K562 (cell line): Measurements from ENCODE around the gene NECAB3. TPM values are rescaled to one million over a fixed set of nuclear protein-coding genes. Genes with fewer than 3 reads are reported as not detected.

Experiments
- CBFA2T2 ChIP-seq: fragments of 450-650 bp; conservative IDR thresholded peaks from 2 replicates; pipeline ENCODE4 v1.6.1; 2017; ENCODE audit warnings: mild to moderate bottlenecking
- CEBPB ChIP-seq: fragments of 450-650 bp; IDR thresholded peaks from 2 replicates; pipeline ENCODE4 v1.6.1; 2016; ENCODE audit warnings: missing genetic modification characterization, missing compliant biosample characterization
- CEBPG ChIP-seq, 3 experiments: fragments of 200-800 bp in 1 of 3; sonication (Bioruptor generic) in 1 of 3; sonication (generic) in 1 of 3; formaldehyde crosslinking in 1 of 3; IDR thresholded peaks in 2 of 3; conservative IDR thresholded peaks in 1 of 3; 2 replicates each; pipeline versions ENCODE4 v1.6.1 to v1.8.0; 2016 to 2022; ENCODE audit warnings: missing compliant biosample characterization in 2 of 3, missing genetic modification characterization in 2 of 3, mild to moderate bottlenecking in 1 of 3, missing genetic modification reagents in 1 of 3
- CXXC5 ChIP-seq: fragments of 250-450 bp; sonication (Bioruptor Pico); IDR thresholded peaks from 2 replicates; pipeline ENCODE4 v1.8.0; 2022; ENCODE audit warnings: inconsistent platforms, mild to moderate bottlenecking, moderate library complexity
- E2F3 ChIP-seq: fragments of 250-450 bp; sonication (Bioruptor Pico); IDR thresholded peaks from 2 replicates; pipeline ENCODE4 v1.4.0; 2020; ENCODE audit warnings: mild to moderate bottlenecking
- GABPA ChIP-seq: fragments of 200-800 bp; sonication (Bioruptor generic); conservative IDR thresholded peaks from 2 replicates; pipeline ENCODE4 v1.6.1; 2016; ENCODE audit warnings: low read depth, missing genetic modification characterization, missing compliant biosample characterization
- HDGF ChIP-seq: fragments of 450-650 bp; IDR thresholded peaks from 2 replicates; pipeline ENCODE4 v1.6.1; 2016
- KDM1A ChIP-seq, 2 experiments: fragments of 450-650 bp; IDR thresholded peaks; 2 replicates each; pipeline ENCODE4 v1.6.1; 2016; ENCODE audit warnings: mild to moderate bottlenecking in 2 of 2
- MYNN ChIP-seq, 2 experiments: sonication (generic); formaldehyde crosslinking in 1 of 2; IDR thresholded peaks; 2 replicates each; pipeline versions ENCODE4 v1.5.0 to v1.6.1; 2016 to 2020; ENCODE audit warnings: antibody characterized with exemption in 1 of 2, missing genetic modification reagents in 1 of 2
- NBN ChIP-seq: fragments of 450-650 bp; IDR thresholded peaks from 2 replicates; pipeline ENCODE4 v1.6.1; 2016; ENCODE audit warnings: low read depth, mild to moderate bottlenecking
- NCOR1 ChIP-seq: fragments of 450-650 bp; IDR thresholded peaks from 2 replicates; pipeline ENCODE4 v1.6.1; 2016; ENCODE audit warnings: mild to moderate bottlenecking, moderate library complexity
- PHF20 ChIP-seq: fragments of 450-650 bp; IDR thresholded peaks from 2 replicates; pipeline ENCODE4 v1.6.1; 2018; ENCODE audit not compliant: partially characterized antibody
- PHF21A ChIP-seq: fragments of 450-650 bp; IDR thresholded peaks from 2 replicates; pipeline ENCODE4 v1.6.1; 2017; ENCODE audit warnings: low read depth, borderline replicate concordance
- RAD51 ChIP-seq: fragments of 450-650 bp; IDR thresholded peaks from 2 replicates; pipeline ENCODE4 v1.7.1; 2016; ENCODE audit warnings: low read depth, mild to moderate bottlenecking, borderline replicate concordance
- RB1 ChIP-seq: fragments of 450-650 bp; IDR thresholded peaks from 2 replicates; pipeline ENCODE4 v1.6.1; 2017; ENCODE audit warnings: low read depth, mild to moderate bottlenecking
- SNAPC5 ChIP-seq: fragments of 250-450 bp; sonication (Bioruptor Pico); IDR thresholded peaks from 2 replicates; pipeline ENCODE4 v1.8.0; 2021; ENCODE audit warnings: moderate library complexity, mild to moderate bottlenecking, inconsistent platforms
- SRSF1 ChIP-seq: fragments of 200-400 bp; formaldehyde crosslinking; IDR thresholded peaks from 2 replicates; pipeline ENCODE4 v1.6.1; 2017; ENCODE audit warnings: mild to moderate bottlenecking, low read depth, low read length, moderate library complexity
- TAL1 ChIP-seq: fragments of 450-650 bp; IDR thresholded peaks from 2 replicates; pipeline ENCODE4 v1.6.1; 2016; ENCODE audit warnings: mild to moderate bottlenecking
- TCF7 ChIP-seq: sonication (generic); IDR thresholded peaks from 2 replicates; pipeline ENCODE4 v1.6.1; 2016; ENCODE audit warnings: antibody characterized with exemption, borderline replicate concordance
- ZKSCAN1 ChIP-seq: fragments of 150-350 bp; IDR thresholded peaks from 2 replicates; pipeline ENCODE4 v1.6.1; 2016; ENCODE audit warnings: low read depth, low read length
- ZNF644 ChIP-seq: fragments of 200-800 bp; sonication (Bioruptor generic); IDR thresholded peaks from 2 replicates; pipeline ENCODE4 v1.6.1; 2016; ENCODE audit warnings: low read depth, missing genetic modification characterization, missing compliant biosample characterization
- polyA plus RNA-seq, 8 experiments: library from polyadenylated mRNA; depleted of rRNA in 4 of 8; stranded (reverse) in 5 of 8; unstranded in 3 of 8; fragments of >200 nt; fragmentation: Nextera tagmentation in 2 of 8; fragmentation: Illumina TruSeq in 1 of 8; extraction: Ambion mirVana in 2 of 8; extraction: Trizol in 1 of 8; gene quantifications; 2 replicates each; pipeline versions ENCODE4 v1.2.1 to v1.2.3, GENCODE V29; 2011 to 2014; ENCODE audit warnings: inconsistent platforms in 1 of 8, missing spikeins in 1 of 8
- total RNA-seq, 7 experiments: library from RNA; depleted of rRNA in 6 of 7; stranded (reverse); fragments of >200 nt in 6 of 7; fragmentation: Illumina TruSeq in 2 of 7; extraction: Trizol in 2 of 7; gene quantifications; 2 replicates each; pipeline versions ENCODE4 v1.2.1 to v1.2.3, GENCODE V29; 2011 to 2021; ENCODE audit warnings: low replicate concordance in 1 of 7
- TF ChIP-seq, protein P1 (sequence below), 2 experiments: fragments of 150-350 bp in 1 of 2; IDR thresholded peaks; 2 replicates each; pipeline ENCODE4 v1.6.1; 2012 to 2016; ENCODE audit warnings: low read depth in 2 of 2, low read length in 2 of 2, mild to moderate bottlenecking in 1 of 2, moderate library complexity in 1 of 2
- TF ChIP-seq, protein P2 (sequence below): sonication (generic); formaldehyde crosslinking; IDR thresholded peaks from 2 replicates; pipeline ENCODE4 v1.8.0; 2022; ENCODE audit warnings: missing genetic modification reagents, mild to moderate bottlenecking, moderate library complexity, borderline replicate concordance
- TF ChIP-seq, protein P3 (sequence below), 2 experiments: fragments of 450-650 bp in 1 of 2; sonication (generic) in 1 of 2; formaldehyde crosslinking in 1 of 2; IDR thresholded peaks in 1 of 2; conservative IDR thresholded peaks in 1 of 2; 2 replicates each; pipeline versions ENCODE4 v1.6.1 to v1.8.1; 2016 to 2023; ENCODE audit warnings: mild to moderate bottlenecking in 2 of 2, moderate library complexity in 2 of 2, inconsistent platforms in 1 of 2, missing genetic modification reagents in 1 of 2

NECAB3 gene
- total and polyA plus RNA-seq, 9 of the 15 experiments (the other 6 are each of a cell fraction or from before 2014, with no cell fraction given) = 0.94 to 63.3 (median 31.5) TPM

GRCh38 chr20:33689973-33690372 lies 15.7 kb upstream of the NECAB3 start (continued):
- TF ChIP-seq, protein P1, sequence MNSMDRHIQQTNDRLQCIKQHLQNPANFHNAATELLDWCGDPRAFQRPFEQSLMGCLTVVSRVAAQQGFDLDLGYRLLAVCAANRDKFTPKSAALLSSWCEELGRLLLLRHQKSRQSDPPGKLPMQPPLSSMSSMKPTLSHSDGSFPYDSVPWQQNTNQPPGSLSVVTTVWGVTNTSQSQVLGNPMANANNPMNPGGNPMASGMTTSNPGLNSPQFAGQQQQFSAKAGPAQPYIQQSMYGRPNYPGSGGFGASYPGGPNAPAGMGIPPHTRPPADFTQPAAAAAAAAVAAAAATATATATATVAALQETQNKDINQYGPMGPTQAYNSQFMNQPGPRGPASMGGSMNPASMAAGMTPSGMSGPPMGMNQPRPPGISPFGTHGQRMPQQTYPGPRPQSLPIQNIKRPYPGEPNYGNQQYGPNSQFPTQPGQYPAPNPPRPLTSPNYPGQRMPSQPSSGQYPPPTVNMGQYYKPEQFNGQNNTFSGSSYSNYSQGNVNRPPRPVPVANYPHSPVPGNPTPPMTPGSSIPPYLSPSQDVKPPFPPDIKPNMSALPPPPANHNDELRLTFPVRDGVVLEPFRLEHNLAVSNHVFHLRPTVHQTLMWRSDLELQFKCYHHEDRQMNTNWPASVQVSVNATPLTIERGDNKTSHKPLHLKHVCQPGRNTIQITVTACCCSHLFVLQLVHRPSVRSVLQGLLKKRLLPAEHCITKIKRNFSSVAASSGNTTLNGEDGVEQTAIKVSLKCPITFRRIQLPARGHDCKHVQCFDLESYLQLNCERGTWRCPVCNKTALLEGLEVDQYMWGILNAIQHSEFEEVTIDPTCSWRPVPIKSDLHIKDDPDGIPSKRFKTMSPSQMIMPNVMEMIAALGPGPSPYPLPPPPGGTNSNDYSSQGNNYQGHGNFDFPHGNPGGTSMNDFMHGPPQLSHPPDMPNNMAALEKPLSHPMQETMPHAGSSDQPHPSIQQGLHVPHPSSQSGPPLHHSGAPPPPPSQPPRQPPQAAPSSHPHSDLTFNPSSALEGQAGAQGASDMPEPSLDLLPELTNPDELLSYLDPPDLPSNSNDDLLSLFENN (IDR thresholded peaks at IDR 0.05; ENCODE audit: low read depth in 2 of 2, low read length in 2 of 2) = peak in 1 of 2 experiments; percentile 87; a peak in 2 of 4 replicates
- TF ChIP-seq TAL1 = peak; percentile 88
- TF ChIP-seq NCOR1 = peak; percentile 92
- TF ChIP-seq, protein P2, sequence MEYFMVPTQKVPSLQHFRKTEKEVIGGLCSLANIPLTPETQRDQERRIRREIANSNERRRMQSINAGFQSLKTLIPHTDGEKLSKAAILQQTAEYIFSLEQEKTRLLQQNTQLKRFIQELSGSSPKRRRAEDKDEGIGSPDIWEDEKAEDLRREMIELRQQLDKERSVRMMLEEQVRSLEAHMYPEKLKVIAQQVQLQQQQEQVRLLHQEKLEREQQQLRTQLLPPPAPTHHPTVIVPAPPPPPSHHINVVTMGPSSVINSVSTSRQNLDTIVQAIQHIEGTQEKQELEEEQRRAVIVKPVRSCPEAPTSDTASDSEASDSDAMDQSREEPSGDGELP (CRISPR knock-in tag) = peak; percentile 26; the same call in 1 of the 2 replicates
- TF ChIP-seq TCF7 = peak; percentile 90; the same call in 1 of the 2 replicates
- TF ChIP-seq NBN = peak; percentile 33; the same call in 1 of the 2 replicates
- no peak for TF ChIP-seq HDGF
- 0 out of 2 replicates have a peak, but pooled peaks have one; percentile 33 for TF ChIP-seq MYNN (IDR thresholded peaks at IDR 0.05)
- TF ChIP-seq MYNN (CRISPR knock-in tag; IDR thresholded peaks at IDR 0.05) = no peak
- no peak for TF ChIP-seq RAD51
- TF ChIP-seq CXXC5 (CRISPR knock-in tag) = peak; percentile 79
- 0 out of 2 replicates have a peak, but pooled peaks have one; percentile 17 for TF ChIP-seq GABPA (tag)
- peak; percentile 70 for TF ChIP-seq CEBPB (tag)
- peak; percentile 50; the same call in 1 of the 2 replicates for TF ChIP-seq RB1
- no peak for TF ChIP-seq SRSF1
- peak; percentile 63; the same call in 1 of the 2 replicates for TF ChIP-seq CEBPG (CRISPR knock-in tag; IDR thresholded peaks at IDR 0.05)
- no peak for TF ChIP-seq CEBPG (tag; conservative IDR thresholded peaks at IDR 0.05 in 1 of 2, IDR thresholded peaks at IDR 0.05 in 1 of 2)
- TF ChIP-seq SNAPC5 (CRISPR knock-in tag) = no peak
- TF ChIP-seq KDM1A (IDR thresholded peaks at IDR 0.05) = peak; percentile 100
- TF ChIP-seq CBFA2T2 = peak; percentile 93
- no peak for TF ChIP-seq ZNF644 (tag)
- no peak for TF ChIP-seq PHF20
- peak; percentile 71 for TF ChIP-seq E2F3 (CRISPR knock-in tag)
- TF ChIP-seq PHF21A = no peak
- TF ChIP-seq, protein P3, sequence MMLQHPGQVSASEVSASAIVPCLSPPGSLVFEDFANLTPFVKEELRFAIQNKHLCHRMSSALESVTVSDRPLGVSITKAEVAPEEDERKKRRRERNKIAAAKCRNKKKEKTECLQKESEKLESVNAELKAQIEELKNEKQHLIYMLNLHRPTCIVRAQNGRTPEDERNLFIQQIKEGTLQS (IDR thresholded peaks at IDR 0.05) = peak; percentile 90
- TF ChIP-seq, protein P3 (CRISPR knock-in tag; conservative IDR thresholded peaks at IDR 0.05) = peak; percentile 90
- 0 out of 2 replicates have a peak, but pooled peaks have one; percentile 44 for TF ChIP-seq ZKSCAN1
